K562 (cell line): ENCODE data around the gene SLC25A17. TPM values are rescaled to one million over a fixed set of nuclear protein-coding genes. Genes with fewer than 3 reads are reported as not detected.

Source experiments
- ATF7 ChIP-seq: fragments of 450-650 bp; IDR thresholded peaks from 2 replicates; pipeline ENCODE4 v1.7.1; 2014; ENCODE audit warnings: mild to moderate bottlenecking, moderate library complexity
- CREM ChIP-seq: IDR thresholded peaks from 2 replicates; pipeline ENCODE4 v1.6.1; 2014; ENCODE audit warnings: antibody characterized with exemption, low read depth
- FOXJ3 ChIP-seq: sonication (generic); formaldehyde crosslinking; IDR thresholded peaks from 2 replicates; pipeline ENCODE4 v1.4.0; 2020; ENCODE audit warnings: mild to moderate bottlenecking, missing genetic modification reagents
- MTA1 ChIP-seq: fragments of 450-650 bp; IDR thresholded peaks from 2 replicates; pipeline ENCODE4 v1.6.1; 2017; ENCODE audit warnings: borderline replicate concordance
- PHB2 ChIP-seq: fragments of 450-650 bp; IDR thresholded peaks from 2 replicates; pipeline ENCODE4 v1.6.1; 2017; ENCODE audit warnings: low read depth
- PPARD ChIP-seq: fragments of 250-450 bp; sonication (Bioruptor Pico); IDR thresholded peaks from 2 replicates; pipeline ENCODE4 v1.8.0; 2022; ENCODE audit warnings: inconsistent platforms, mild to moderate bottlenecking, moderate library complexity
- RBFOX2 ChIP-seq: fragments of 200-400 bp; formaldehyde crosslinking; IDR thresholded peaks from 2 replicates; pipeline ENCODE4 v1.6.1; 2017; ENCODE audit warnings: low read depth, mild to moderate bottlenecking, low read length, moderate library complexity
- RBM25 ChIP-seq: fragments of 200-400 bp; formaldehyde crosslinking; IDR thresholded peaks from 2 replicates; pipeline ENCODE4 v1.6.1; 2018; ENCODE audit warnings: low read length, low read depth, moderate library complexity; ENCODE audit not compliant: severe bottlenecking
- REST ChIP-seq, 2 experiments: fragments of 450-650 bp; formaldehyde crosslinking in 1 of 2; IDR thresholded peaks; 2 replicates each; pipeline versions ENCODE4 v1.4.0 to v1.6.1; 2014 to 2020; ENCODE audit warnings: mild to moderate bottlenecking in 2 of 2, borderline replicate concordance in 1 of 2, low read depth in 1 of 2
- RFX1 ChIP-seq: fragments of 450-650 bp; IDR thresholded peaks from 2 replicates; pipeline ENCODE4 v1.6.1; 2016; ENCODE audit warnings: mild to moderate bottlenecking, moderate library complexity
- SAP30 ChIP-seq: fragments of 200-600 bp; sonication (generic); IDR thresholded peaks from 2 replicates; pipeline ENCODE4 v1.6.1; 2012; ENCODE audit warnings: borderline replicate concordance, low read depth, mild to moderate bottlenecking, moderate library complexity, low read length, control low read depth, inconsistent platforms; ENCODE audit not compliant: insufficient read depth, poor library complexity, severe bottlenecking
- TFAP4 ChIP-seq: sonication (generic); formaldehyde crosslinking; IDR thresholded peaks from 2 replicates; pipeline ENCODE4 v1.8.0; 2022; ENCODE audit warnings: missing genetic modification reagents, mild to moderate bottlenecking, moderate library complexity, borderline replicate concordance
- USF2 ChIP-seq: sonication (generic); formaldehyde crosslinking; IDR thresholded peaks from 2 replicates; pipeline ENCODE4 v1.5.0; 2020; ENCODE audit warnings: missing genetic modification reagents
- YY1 ChIP-seq, 3 experiments: IDR thresholded peaks; 2 replicates each; pipeline ENCODE4 v1.6.1; 2011; ENCODE audit warnings: low read length in 2 of 3, mild to moderate bottlenecking in 2 of 3, moderate library complexity in 2 of 3, borderline replicate concordance in 1 of 3, control low read depth in 1 of 3, low read depth in 1 of 3; ENCODE audit not compliant: insufficient read depth in 3 of 3, insufficient replicate concordance in 2 of 3, control insufficient read depth in 1 of 3, insufficient read length in 1 of 3; ENCODE audit errors: extremely low read depth in 1 of 3
- ZNF121 ChIP-seq: sonication (generic); formaldehyde crosslinking; conservative IDR thresholded peaks from 2 replicates; pipeline ENCODE4 v1.8.0; 2022; ENCODE audit warnings: missing genetic modification reagents
- polyA plus RNA-seq, 8 experiments: library from polyadenylated mRNA; depleted of rRNA in 4 of 8; stranded (reverse) in 5 of 8; unstranded in 3 of 8; fragments of >200 nt; fragmentation: Nextera tagmentation in 2 of 8; fragmentation: Illumina TruSeq in 1 of 8; extraction: Ambion mirVana in 2 of 8; extraction: Trizol in 1 of 8; gene quantifications; 2 replicates each; pipeline versions ENCODE4 v1.2.1 to v1.2.3, GENCODE V29; 2011 to 2014; ENCODE audit warnings: inconsistent platforms in 1 of 8, missing spikeins in 1 of 8
- total RNA-seq, 7 experiments: library from RNA; depleted of rRNA in 6 of 7; stranded (reverse); fragments of >200 nt in 6 of 7; fragmentation: Illumina TruSeq in 2 of 7; extraction: Trizol in 2 of 7; gene quantifications; 2 replicates each; pipeline versions ENCODE4 v1.2.1 to v1.2.3, GENCODE V29; 2011 to 2021; ENCODE audit warnings: low replicate concordance in 1 of 7

Gene SLC25A17
- total and polyA plus RNA-seq, 9 of the 15 experiments (the other 6 are each of a cell fraction or from before 2014, with no cell fraction given) = 32.6 to 136 (median 56.2) TPM

- peak; percentile 97 for TF ChIP-seq CREM
- TF ChIP-seq ATF7 = peak; percentile 98
- TF ChIP-seq SAP30 = peak; percentile 55
- TF ChIP-seq PPARD (CRISPR knock-in tag) = no peak
- TF ChIP-seq RBM25 = no peak
- TF ChIP-seq PHB2 = no peak
- peak; percentile 87 for TF ChIP-seq RBFOX2
- peak; percentile 84 for TF ChIP-seq RFX1
- TF ChIP-seq REST (IDR thresholded peaks at IDR 0.05; ENCODE audit: borderline replicate concordance) = peak; percentile 32; the same call in 1 of the 2 replicates
- TF ChIP-seq REST (CRISPR knock-in tag; IDR thresholded peaks at IDR 0.05; ENCODE audit: low read depth) = no peak
- no peak for TF ChIP-seq FOXJ3
- peak; percentile 96 for TF ChIP-seq MTA1
- TF ChIP-seq ZNF121 (CRISPR knock-in tag) = no peak
- TF ChIP-seq YY1 (IDR thresholded peaks at IDR 0.05; ENCODE audit: borderline replicate concordance in 1 of 3, control insufficient read depth in 1 of 3, extremely low read depth in 1 of 3, insufficient read depth in 3 of 3, insufficient read length in 1 of 3, insufficient replicate concordance in 2 of 3, low read depth in 1 of 3, low read length in 2 of 3) = peak in 1 of 3 experiments; percentile 17
- TF ChIP-seq USF2 (CRISPR knock-in tag) = peak; percentile 81
- TF ChIP-seq TFAP4 = peak; percentile 72; the same call in 1 of the 2 replicates
Measured at GRCh38 chr22:40856513-40857308, 37.6 kb upstream of the SLC25A17 start, which contains the start of the genes ST13 and XPNPEP3 (continued).
